HEK293 (cell line): ENCODE measurements around the gene FOXO1.

Experiments used
- CTCF ChIA-PET: fragments of 350-600 bp; formaldehyde crosslinking; extraction: SDS; loops from one replicate; lab custom pipeline; 2021; ENCODE audit warnings: antibody characterized with exemption; lab: Yijun Ruan, JAX
- POLR2A ChIA-PET: fragments of 300-600 bp; formaldehyde crosslinking; extraction: SDS; loops from one replicate; lab custom pipeline; 2020; ENCODE audit warnings: antibody characterized with exemption, inconsistent platforms; lab: Yijun Ruan, JAX
- H3K27ac ChIP-seq: fragments of 200-500 bp; sonication (Bioruptor generic); 2 replicates; pipeline ENCODE4 v1.5.1; 2014; ENCODE audit warnings: low read depth, low read length, control low read depth, inconsistent platforms; ENCODE audit errors: extremely low read depth
- H3K36me3 ChIP-seq, 2 experiments: fragments of 200-500 bp in 1 of 2; sonication (Bioruptor generic) in 1 of 2; 1 replicate in 1 of 2; 2 replicates in 1 of 2; pipeline ENCODE4 v1.5.1; 2014 to 2017; ENCODE audit warnings: inconsistent platforms in 2 of 2, low read length in 2 of 2; ENCODE audit not compliant: control insufficient read depth in 2 of 2, insufficient read depth in 1 of 2
- H3K4me1 ChIP-seq: fragments of 200-500 bp; sonication (Bioruptor generic); 2 replicates; pipeline ENCODE4 v1.5.1; 2014; ENCODE audit warnings: mild to moderate bottlenecking, low read length, inconsistent platforms; ENCODE audit not compliant: control insufficient read depth, insufficient read depth
- H3K4me3 ChIP-seq: 2 replicates; pipeline ENCODE4 v1.5.1; 2011; ENCODE audit warnings: low read depth, mild to moderate bottlenecking, control low read depth, low read length, moderate library complexity
- H3K9me3 ChIP-seq: fragments of 200-500 bp; sonication (Bioruptor generic); 2 replicates; pipeline ENCODE4 v1.5.1; 2014; ENCODE audit warnings: low read depth, low read length, inconsistent platforms; ENCODE audit not compliant: control insufficient read depth, insufficient read depth
- FEZF1 ChIP-seq: fragments of 450-650 bp; formaldehyde crosslinking; IDR thresholded peaks from 2 replicates; pipeline ENCODE4 v1.5.1; 2016; ENCODE audit warnings: missing biosample characterization, missing genetic modification characterization
- SALL2 ChIP-seq: fragments of 450-650 bp; formaldehyde crosslinking; IDR thresholded peaks from 2 replicates; pipeline ENCODE4 v1.5.0; 2017; ENCODE audit warnings: missing biosample characterization, mild to moderate bottlenecking, missing genetic modification characterization, borderline replicate concordance
- SETDB1 ChIP-seq: IDR thresholded peaks from one replicate; pipeline ENCODE4 v1.6.1; 2017; ENCODE audit warnings: mild to moderate bottlenecking, low read length, moderate library complexity, mixed read lengths; ENCODE audit not compliant: insufficient read length
- SP7 ChIP-seq: fragments of 450-650 bp; formaldehyde crosslinking; IDR thresholded peaks from 2 replicates; pipeline ENCODE4 v1.5.1; 2016; ENCODE audit warnings: missing biosample characterization, missing genetic modification characterization
- YY1 ChIP-seq: fragments of 450-650 bp; formaldehyde crosslinking; IDR thresholded peaks from 2 replicates; pipeline ENCODE4 v1.5.1; 2018; ENCODE audit warnings: missing biosample characterization, missing genetic modification characterization
- YY2 ChIP-seq: fragments of 450-650 bp; formaldehyde crosslinking; IDR thresholded peaks from 2 replicates; pipeline ENCODE4 v1.5.1; 2016; ENCODE audit warnings: missing biosample characterization, missing genetic modification characterization
- ZBTB21 ChIP-seq: fragments of 450-650 bp; formaldehyde crosslinking; IDR thresholded peaks from 2 replicates; pipeline ENCODE4 v1.5.1; 2017; ENCODE audit warnings: missing biosample characterization, missing genetic modification characterization
- ZBTB8A ChIP-seq: fragments of 450-650 bp; formaldehyde crosslinking; IDR thresholded peaks from 2 replicates; pipeline ENCODE4 v1.5.1; 2016; ENCODE audit warnings: missing biosample characterization, missing genetic modification characterization
- ZNF174 ChIP-seq: fragments of 450-650 bp; formaldehyde crosslinking; IDR thresholded peaks from 2 replicates; pipeline ENCODE4 v1.5.0; 2017; ENCODE audit warnings: missing biosample characterization, mild to moderate bottlenecking, missing genetic modification characterization
- ZNF214 ChIP-seq: fragments of 450-650 bp; formaldehyde crosslinking; IDR thresholded peaks from 2 replicates; pipeline ENCODE4 v1.5.1; 2017; ENCODE audit warnings: missing biosample characterization, mild to moderate bottlenecking, missing genetic modification characterization, borderline replicate concordance
- ZNF311 ChIP-seq: fragments of 450-650 bp; formaldehyde crosslinking; IDR thresholded peaks from 2 replicates; pipeline ENCODE4 v1.5.1; 2017; ENCODE audit warnings: missing biosample characterization, missing genetic modification characterization, borderline replicate concordance
- ZNF423 ChIP-seq: fragments of 450-650 bp; formaldehyde crosslinking; IDR thresholded peaks from 2 replicates; pipeline ENCODE4 v1.5.1; 2016; ENCODE audit warnings: missing biosample characterization, missing genetic modification characterization
- ZNF433 ChIP-seq: fragments of 450-650 bp; formaldehyde crosslinking; IDR thresholded peaks from 2 replicates; pipeline ENCODE4 v1.5.1; 2016; ENCODE audit warnings: missing biosample characterization, missing genetic modification characterization, low read depth
- ZNF621 ChIP-seq: fragments of 450-650 bp; formaldehyde crosslinking; IDR thresholded peaks from 2 replicates; pipeline ENCODE4 v1.5.1; 2017; ENCODE audit warnings: missing biosample characterization, missing genetic modification characterization
- ZNF626 ChIP-seq: fragments of 450-650 bp; sonication (Bioruptor Pico); formaldehyde crosslinking; IDR thresholded peaks from 2 replicates; pipeline ENCODE4 v1.5.1; 2018; ENCODE audit warnings: missing biosample characterization, missing genetic modification characterization, inconsistent platforms
- ZNF670 ChIP-seq: fragments of 450-650 bp; formaldehyde crosslinking; IDR thresholded peaks from 2 replicates; pipeline ENCODE4 v1.5.1; 2016; ENCODE audit warnings: missing biosample characterization, missing genetic modification characterization, low read depth
- ZNF768 ChIP-seq: fragments of 450-650 bp; formaldehyde crosslinking; IDR thresholded peaks from 2 replicates; pipeline ENCODE4 v1.5.1; 2018; ENCODE audit warnings: missing biosample characterization, mild to moderate bottlenecking, missing genetic modification characterization
- ZXDB ChIP-seq: fragments of 450-650 bp; formaldehyde crosslinking; IDR thresholded peaks from 2 replicates; pipeline ENCODE4 v1.5.1; 2016; ENCODE audit warnings: missing biosample characterization, missing genetic modification characterization
- TF ChIP-seq, protein P1 (sequence below): fragments of 450-650 bp; formaldehyde crosslinking; conservative IDR thresholded peaks from 2 replicates; pipeline ENCODE4 v1.5.1; 2016; ENCODE audit warnings: low read depth, missing biosample characterization, missing genetic modification characterization
- TF ChIP-seq, protein P2 (sequence below): fragments of 450-650 bp; formaldehyde crosslinking; IDR thresholded peaks from 2 replicates; pipeline ENCODE4 v1.5.1; 2017; ENCODE audit warnings: missing biosample characterization, missing genetic modification characterization
- TF ChIP-seq, protein P3 (sequence below): fragments of 450-650 bp; formaldehyde crosslinking; IDR thresholded peaks from 2 replicates; pipeline ENCODE4 v1.5.1; 2017; ENCODE audit warnings: missing biosample characterization, missing genetic modification characterization
- TF ChIP-seq, protein P4 (sequence below): fragments of 450-650 bp; formaldehyde crosslinking; IDR thresholded peaks from 2 replicates; pipeline ENCODE4 v1.5.1; 2016; ENCODE audit warnings: missing biosample characterization, missing genetic modification characterization

Gene FOXO1

DNA sequence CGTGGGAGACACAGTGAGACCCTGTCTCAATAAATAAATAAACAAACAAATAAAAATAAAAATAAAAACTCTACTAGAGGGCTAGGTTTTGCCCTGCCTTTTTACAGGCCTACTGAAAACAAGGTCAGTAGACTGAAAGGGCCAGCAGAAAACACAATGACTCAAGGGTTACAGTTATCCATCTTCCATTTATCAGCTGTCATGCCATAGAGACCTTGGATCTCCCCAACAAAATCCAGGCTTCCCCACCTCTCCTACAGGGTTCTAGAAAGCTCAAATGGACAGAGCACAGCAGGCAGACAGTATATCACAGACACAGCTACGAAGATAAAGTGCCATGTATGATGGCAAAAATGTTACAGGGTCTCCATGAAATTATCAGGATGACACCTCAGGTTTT is 54.4 kb downstream of the FOXO1 start:
- ChIA-PET POLR2A (no interaction called here), CTCF (interaction anchor here (0.7 kb wide), 1 partner anchor 13 kb away, joined by 3 read pairs; no protein-coding TSS in a partner anchor)
- H3K27ac ChIP-seq = no peak overlapping the region
- no peaks in the 10 kb centered on the region for H3K36me3 ChIP-seq
- peaks cover 31% of the 10 kb centered on the region for H3K4me1 ChIP-seq
- H3K4me3 ChIP-seq = no peak overlapping the region
- TF ChIP-seq, protein P1, sequence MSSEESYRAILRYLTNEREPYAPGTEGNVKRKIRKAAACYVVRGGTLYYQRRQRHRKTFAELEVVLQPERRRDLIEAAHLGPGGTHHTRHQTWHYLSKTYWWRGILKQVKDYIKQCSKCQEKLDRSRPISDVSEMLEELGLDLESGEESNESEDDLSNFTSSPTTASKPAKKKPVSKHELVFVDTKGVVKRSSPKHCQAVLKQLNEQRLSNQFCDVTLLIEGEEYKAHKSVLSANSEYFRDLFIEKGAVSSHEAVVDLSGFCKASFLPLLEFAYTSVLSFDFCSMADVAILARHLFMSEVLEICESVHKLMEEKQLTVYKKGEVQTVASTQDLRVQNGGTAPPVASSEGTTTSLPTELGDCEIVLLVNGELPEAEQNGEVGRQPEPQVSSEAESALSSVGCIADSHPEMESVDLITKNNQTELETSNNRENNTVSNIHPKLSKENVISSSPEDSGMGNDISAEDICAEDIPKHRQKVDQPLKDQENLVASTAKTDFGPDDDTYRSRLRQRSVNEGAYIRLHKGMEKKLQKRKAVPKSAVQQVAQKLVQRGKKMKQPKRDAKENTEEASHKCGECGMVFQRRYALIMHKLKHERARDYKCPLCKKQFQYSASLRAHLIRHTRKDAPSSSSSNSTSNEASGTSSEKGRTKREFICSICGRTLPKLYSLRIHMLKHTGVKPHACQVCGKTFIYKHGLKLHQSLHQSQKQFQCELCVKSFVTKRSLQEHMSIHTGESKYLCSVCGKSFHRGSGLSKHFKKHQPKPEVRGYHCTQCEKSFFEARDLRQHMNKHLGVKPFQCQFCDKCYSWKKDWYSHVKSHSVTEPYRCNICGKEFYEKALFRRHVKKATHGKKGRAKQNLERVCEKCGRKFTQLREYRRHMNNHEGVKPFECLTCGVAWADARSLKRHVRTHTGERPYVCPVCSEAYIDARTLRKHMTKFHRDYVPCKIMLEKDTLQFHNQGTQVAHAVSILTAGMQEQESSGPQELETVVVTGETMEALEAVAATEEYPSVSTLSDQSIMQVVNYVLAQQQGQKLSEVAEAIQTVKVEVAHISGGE (tag by site-specific recombination) = no peak
- TF ChIP-seq YY1 (tag by site-specific recombination) (no peak), FEZF1 (tag by site-specific recombination) (0 out of 2 replicates have a peak, but pooled peaks have one; percentile 35), ZNF768 (tag by site-specific recombination) (no peak)
- no peaks in the 10 kb centered on the region for H3K9me3 ChIP-seq

DNA sequence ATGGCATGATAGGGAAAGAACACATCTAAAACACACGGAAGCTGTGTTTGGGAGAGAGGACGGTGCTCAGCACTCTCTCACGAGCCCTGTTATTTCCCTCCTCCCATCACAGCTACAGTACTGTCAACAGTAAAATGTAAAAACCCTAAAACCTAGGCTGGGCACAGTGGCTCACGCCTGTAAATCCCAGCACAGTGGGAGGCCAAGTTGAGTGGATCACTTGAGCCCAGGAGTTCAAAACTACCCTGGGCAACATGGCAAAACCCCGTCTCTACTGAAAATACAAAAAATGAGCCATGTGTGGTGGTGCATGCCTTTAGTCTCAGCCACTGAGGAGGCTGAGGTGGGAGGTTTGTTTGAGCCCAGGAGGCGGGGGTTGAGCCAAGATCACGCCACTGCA is 54.8 kb downstream of the FOXO1 start:
- H3K4me3 ChIP-seq = no peak overlapping the region
- ChIA-PET POLR2A (no interaction called here), CTCF (no interaction called here)
- no peaks in the 10 kb centered on the region for H3K36me3 ChIP-seq
- no peak overlapping the region for H3K27ac ChIP-seq
- H3K4me1 ChIP-seq = peaks cover 31% of the 10 kb centered on the region
- H3K9me3 ChIP-seq = no peaks in the 10 kb centered on the region
- TF ChIP-seq ZNF433 (tag by site-specific recombination) = no peak
- no peak for TF ChIP-seq ZNF670
- TF ChIP-seq ZNF311 (tag by site-specific recombination) = no peak
- TF ChIP-seq SALL2 = no peak
- TF ChIP-seq, protein P2, sequence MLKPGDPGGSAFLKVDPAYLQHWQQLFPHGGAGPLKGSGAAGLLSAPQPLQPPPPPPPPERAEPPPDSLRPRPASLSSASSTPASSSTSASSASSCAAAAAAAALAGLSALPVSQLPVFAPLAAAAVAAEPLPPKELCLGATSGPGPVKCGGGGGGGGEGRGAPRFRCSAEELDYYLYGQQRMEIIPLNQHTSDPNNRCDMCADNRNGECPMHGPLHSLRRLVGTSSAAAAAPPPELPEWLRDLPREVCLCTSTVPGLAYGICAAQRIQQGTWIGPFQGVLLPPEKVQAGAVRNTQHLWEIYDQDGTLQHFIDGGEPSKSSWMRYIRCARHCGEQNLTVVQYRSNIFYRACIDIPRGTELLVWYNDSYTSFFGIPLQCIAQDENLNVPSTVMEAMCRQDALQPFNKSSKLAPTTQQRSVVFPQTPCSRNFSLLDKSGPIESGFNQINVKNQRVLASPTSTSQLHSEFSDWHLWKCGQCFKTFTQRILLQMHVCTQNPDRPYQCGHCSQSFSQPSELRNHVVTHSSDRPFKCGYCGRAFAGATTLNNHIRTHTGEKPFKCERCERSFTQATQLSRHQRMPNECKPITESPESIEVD (tag by site-specific recombination) = peak; percentile 62
- no peak for TF ChIP-seq ZBTB21
- TF ChIP-seq, protein P3, sequence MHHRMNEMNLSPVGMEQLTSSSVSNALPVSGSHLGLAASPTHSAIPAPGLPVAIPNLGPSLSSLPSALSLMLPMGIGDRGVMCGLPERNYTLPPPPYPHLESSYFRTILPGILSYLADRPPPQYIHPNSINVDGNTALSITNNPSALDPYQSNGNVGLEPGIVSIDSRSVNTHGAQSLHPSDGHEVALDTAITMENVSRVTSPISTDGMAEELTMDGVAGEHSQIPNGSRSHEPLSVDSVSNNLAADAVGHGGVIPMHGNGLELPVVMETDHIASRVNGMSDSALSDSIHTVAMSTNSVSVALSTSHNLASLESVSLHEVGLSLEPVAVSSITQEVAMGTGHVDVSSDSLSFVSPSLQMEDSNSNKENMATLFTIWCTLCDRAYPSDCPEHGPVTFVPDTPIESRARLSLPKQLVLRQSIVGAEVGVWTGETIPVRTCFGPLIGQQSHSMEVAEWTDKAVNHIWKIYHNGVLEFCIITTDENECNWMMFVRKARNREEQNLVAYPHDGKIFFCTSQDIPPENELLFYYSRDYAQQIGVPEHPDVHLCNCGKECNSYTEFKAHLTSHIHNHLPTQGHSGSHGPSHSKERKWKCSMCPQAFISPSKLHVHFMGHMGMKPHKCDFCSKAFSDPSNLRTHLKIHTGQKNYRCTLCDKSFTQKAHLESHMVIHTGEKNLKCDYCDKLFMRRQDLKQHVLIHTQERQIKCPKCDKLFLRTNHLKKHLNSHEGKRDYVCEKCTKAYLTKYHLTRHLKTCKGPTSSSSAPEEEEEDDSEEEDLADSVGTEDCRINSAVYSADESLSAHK (tag by site-specific recombination) = no peak
- TF ChIP-seq YY2 = no peak
- no peak for TF ChIP-seq ZNF174 (tag by site-specific recombination)
- 0 out of 2 replicates have a peak, but pooled peaks have one; percentile 28 for TF ChIP-seq SP7
- no peak for TF ChIP-seq ZNF621 (tag by site-specific recombination)
- no peak for TF ChIP-seq ZNF423 (tag by site-specific recombination)
- TF ChIP-seq ZXDB = no peak
- no peak for TF ChIP-seq ZNF214 (tag by site-specific recombination)
- TF ChIP-seq ZNF626 (tag by site-specific recombination) = no peak
- TF ChIP-seq, protein P1 (tag by site-specific recombination) = no peak
- TF ChIP-seq ZBTB8A = peak; percentile 63
- TF ChIP-seq, protein P4, sequence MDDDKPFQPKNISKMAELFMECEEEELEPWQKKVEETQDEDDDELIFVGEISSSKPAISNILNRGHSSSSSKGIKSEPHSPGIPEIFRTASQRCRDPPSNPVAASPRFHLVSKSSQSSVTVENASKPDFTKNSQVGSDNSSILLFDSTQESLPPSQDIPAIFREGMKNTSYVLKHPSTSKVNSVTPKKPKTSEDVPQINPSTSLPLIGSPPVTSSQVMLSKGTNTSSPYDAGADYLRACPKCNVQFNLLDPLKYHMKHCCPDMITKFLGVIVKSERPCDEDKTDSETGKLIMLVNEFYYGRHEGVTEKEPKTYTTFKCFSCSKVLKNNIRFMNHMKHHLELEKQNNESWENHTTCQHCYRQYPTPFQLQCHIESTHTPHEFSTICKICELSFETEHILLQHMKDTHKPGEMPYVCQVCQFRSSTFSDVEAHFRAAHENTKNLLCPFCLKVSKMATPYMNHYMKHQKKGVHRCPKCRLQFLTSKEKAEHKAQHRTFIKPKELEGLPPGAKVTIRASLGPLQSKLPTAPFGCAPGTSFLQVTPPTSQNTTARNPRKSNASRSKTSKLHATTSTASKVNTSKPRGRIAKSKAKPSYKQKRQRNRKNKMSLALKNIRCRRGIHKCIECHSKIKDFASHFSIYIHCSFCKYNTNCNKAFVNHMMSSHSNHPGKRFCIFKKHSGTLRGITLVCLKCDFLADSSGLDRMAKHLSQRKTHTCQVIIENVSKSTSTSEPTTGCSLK (tag by site-specific recombination) = no peak
- no peak for TF ChIP-seq SETDB1
